GM12892 (cell line): ENCODE measurements around the gene NRF1.

Experiments used
- POLR2A ChIP-seq: IDR thresholded peaks from 2 replicates; pipeline ENCODE4 v1.6.1; 2011; ENCODE audit warnings: low read depth, low read length, control low read depth
- POLR2AphosphoS5 ChIP-seq: IDR thresholded peaks from 2 replicates; pipeline ENCODE4 v1.6.1; 2011; ENCODE audit warnings: low read depth, low read length, control low read depth
- TAF1 ChIP-seq: IDR thresholded peaks from 2 replicates; pipeline ENCODE4 v1.6.1; 2011; ENCODE audit warnings: low read depth, mild to moderate bottlenecking, control low read depth, low read length, borderline replicate concordance

DNA sequence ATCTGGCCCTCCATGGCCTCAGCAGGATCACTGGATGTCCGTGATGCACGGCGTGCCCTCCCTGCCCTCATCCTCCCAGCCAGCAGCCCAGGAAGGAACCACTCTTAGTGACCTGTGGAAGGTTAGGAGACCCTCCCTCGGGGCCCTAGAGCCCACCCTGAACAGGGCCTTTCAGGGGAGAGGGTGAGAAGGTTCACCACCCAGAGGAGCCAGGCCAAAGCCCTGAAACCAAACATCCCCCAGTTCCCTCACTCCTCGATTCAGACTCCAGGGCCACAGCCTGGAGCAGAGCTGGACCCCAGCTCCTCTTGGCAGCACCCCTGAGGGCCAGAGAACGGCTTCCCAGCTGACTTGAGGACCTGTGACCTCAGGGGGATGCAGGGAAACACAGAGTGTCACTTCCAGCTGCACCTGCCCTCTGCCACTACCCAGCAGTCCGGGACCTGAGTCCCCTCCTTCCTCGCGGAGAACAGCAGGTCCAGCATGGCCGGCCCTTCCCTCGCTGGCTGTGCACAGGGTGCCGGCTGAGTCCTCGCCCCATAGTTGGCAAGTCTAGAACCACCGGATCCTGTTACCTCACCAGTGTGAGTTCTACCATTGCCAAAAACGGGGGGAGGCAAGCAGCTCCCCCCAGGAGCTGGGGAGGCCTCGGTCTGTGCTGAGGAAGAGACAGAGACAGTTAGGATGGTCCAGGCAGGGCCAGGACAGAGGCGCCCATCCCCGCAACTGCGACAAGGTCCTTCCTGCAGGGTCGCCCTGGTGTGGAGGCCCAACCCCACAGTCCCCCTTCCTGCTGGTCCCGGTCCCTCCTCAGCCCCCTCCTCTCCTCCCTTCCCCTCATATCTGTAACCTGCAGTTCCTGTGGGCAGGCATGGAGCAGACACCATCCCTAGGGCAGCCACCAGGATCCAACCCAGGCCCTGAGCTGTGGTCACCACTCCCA, 158.6 kb downstream of the NRF1 start:
- TF ChIP-seq POLR2AphosphoS5 (no peak), POLR2A (no peak), TAF1 (no peak)
